GM23248 (cell line): ENCODE data around the gene TOX2. TPM values are rescaled to one million over a fixed set of nuclear protein-coding genes. Genes with fewer than 3 reads are reported as not detected.

Source experiments
- DNase-seq: peaks from one replicate; pipeline ENCODE4 v3.0.0-alpha.2; 2015
- H2AFZ ChIP-seq: fragments of 200-600 bp; sonication (generic); 2 replicates; pipeline ENCODE4 v1.6.1; 2016; ENCODE audit warnings: antibody characterized with exemption
- H3F3A ChIP-seq: fragments of 200-600 bp; sonication (generic); 2 replicates; pipeline ENCODE4 v1.6.1; 2016; ENCODE audit warnings: mild to moderate bottlenecking, antibody characterized with exemption, mixed run types; ENCODE audit not compliant: insufficient read depth
- H3K27ac ChIP-seq: fragments of 200-600 bp; sonication (generic); 2 replicates; pipeline ENCODE4 v1.5.1; 2016; ENCODE audit warnings: mild to moderate bottlenecking
- H3K27me3 ChIP-seq: fragments of 200-600 bp; sonication (generic); replicated peaks from 2 replicates; pipeline ENCODE4 v1.6.1; 2016; ENCODE audit warnings: mild to moderate bottlenecking; ENCODE audit not compliant: insufficient read depth
- H3K36me3 ChIP-seq: fragments of 200-600 bp; sonication (generic); 2 replicates; pipeline ENCODE4 v1.6.1; 2016; ENCODE audit warnings: low read depth, mild to moderate bottlenecking
- H3K4me1 ChIP-seq: fragments of 200-600 bp; sonication (generic); 2 replicates; pipeline ENCODE4 v1.6.1; 2016; ENCODE audit warnings: mild to moderate bottlenecking; ENCODE audit not compliant: insufficient read depth
- H3K4me2 ChIP-seq: fragments of 200-600 bp; sonication (generic); one replicate; pipeline ENCODE4 v1.6.1; 2016; ENCODE audit warnings: mild to moderate bottlenecking; ENCODE audit not compliant: unreplicated experiment
- H3K4me3 ChIP-seq: fragments of 200-600 bp; sonication (generic); 2 replicates; pipeline ENCODE4 v1.5.1; 2016; ENCODE audit warnings: mild to moderate bottlenecking
- H3K79me2 ChIP-seq: fragments of 200-600 bp; sonication (generic); 2 replicates; pipeline ENCODE4 v1.6.1; 2016; ENCODE audit warnings: mild to moderate bottlenecking; ENCODE audit not compliant: insufficient read depth
- H3K9ac ChIP-seq: fragments of 200-600 bp; sonication (generic); 2 replicates; pipeline ENCODE4 v1.6.1; 2016; ENCODE audit warnings: mild to moderate bottlenecking
- H3K9me2 ChIP-seq: fragments of 200-600 bp; sonication (generic); 2 replicates; pipeline ENCODE4 v1.6.1; 2016; ENCODE audit warnings: mixed run types, mild to moderate bottlenecking, moderate library complexity; ENCODE audit not compliant: insufficient read depth
- H3K9me3 ChIP-seq: fragments of 200-600 bp; sonication (generic); one replicate; pipeline ENCODE4 v1.6.1; 2017; ENCODE audit warnings: low read depth
- H4K20me1 ChIP-seq: fragments of 200-600 bp; sonication (generic); 2 replicates; pipeline ENCODE4 v1.6.0; 2016; ENCODE audit not compliant: insufficient read depth
- EZH2 ChIP-seq: fragments of 200-600 bp; sonication (generic); IDR thresholded peaks from 2 replicates; pipeline ENCODE4 v1.6.1; 2018; ENCODE audit warnings: antibody characterized with exemption, mild to moderate bottlenecking; ENCODE audit not compliant: insufficient read depth, poor library complexity, severe bottlenecking
- EZH2phosphoT487 ChIP-seq: fragments of 200-600 bp; sonication (generic); IDR thresholded peaks from 2 replicates; pipeline ENCODE4 v1.6.1; 2018; ENCODE audit warnings: antibody characterized with exemption, moderate library complexity, mild to moderate bottlenecking, low read depth; ENCODE audit not compliant: insufficient read depth
- WGBS, 2 experiments: methylation state at CpG; one replicate each; pipeline ENCODE4 v1.1.6; 2015 to 2017; ENCODE audit warnings: low lambda C conversion rate in 2 of 2, low coverage in 1 of 2; ENCODE audit errors: missing lambda C conversion rate in 2 of 2; 5-methylcytosine and 5-hydroxymethylcytosine counted together
- in situ Hi-C: fragments of 300-500 bp; cut with MboI; formaldehyde crosslinking; loops from 2 replicates; pipeline ENCODE4 v1.15.0; 2020
- polyA plus RNA-seq: library from polyadenylated mRNA; unstranded; fragments of >200 nt; fragmentation: Nextera tagmentation; extraction: Ambion mirVana; gene quantifications from 2 replicates; pipeline ENCODE4 v1.2.1, GENCODE V29; 2016
- total RNA-seq: library from RNA; depleted of rRNA; stranded (reverse); fragments of >200 nt; shearing (Covaris generic); gene quantifications from 2 replicates; pipeline ENCODE4 v1.2.3, GENCODE V29; 2014

The TOX2 gene
- total and polyA plus RNA-seq, 2 experiments from 2014 or later: 0.97 to 15.9 TPM

- WGBS, 2 experiments: 83 to 91% methylated on average over 3 of the region's 3 CpGs
- no peak for DNase-seq
- TF ChIP-seq EZH2: no peak
- no peak for TF ChIP-seq EZH2phosphoT487
- H3K9me3 ChIP-seq: no peaks in the 10 kb centered on the region
- H3K4me2 ChIP-seq: no peak overlapping the region
- no peaks in the 10 kb centered on the region for H3K27me3 ChIP-seq
- no peaks in the 10 kb centered on the region for H3K9me2 ChIP-seq
- peaks cover 7% of the 10 kb centered on the region for H3K4me1 ChIP-seq
- H2AFZ ChIP-seq: no peak overlapping the region
- H3K4me3 ChIP-seq: no peak overlapping the region
- H3F3A ChIP-seq: no peaks in the 10 kb centered on the region
- H3K9ac ChIP-seq: no peak overlapping the region
- H3K79me2 ChIP-seq: no peaks in the 10 kb centered on the region
- H3K36me3 ChIP-seq: no peaks in the 10 kb centered on the region
- in situ Hi-C loops: no loop called here
- no peaks in the 10 kb centered on the region for H4K20me1 ChIP-seq
- no peak overlapping the region for H3K27ac ChIP-seq
Observed at GRCh38 chr20:43985121-43985520, 70.5 kb downstream of the TOX2 start.

- Histone ChIP-seq H3K9ac (no peak overlapping the region), H3K79me2 (no peaks in the 10 kb centered on the region), H3K36me3 (no peaks in the 10 kb centered on the region), H4K20me1 (no peaks in the 10 kb centered on the region), H3K4me1 (peaks cover 7% of the 10 kb centered on the region), H3K4me2 (no peak overlapping the region), H3K9me2 (no peaks in the 10 kb centered on the region), H3K9me3 (no peaks in the 10 kb centered on the region), H3K27ac (no peak overlapping the region), H3K4me3 (no peak overlapping the region), H3F3A (no peaks in the 10 kb centered on the region), H3K27me3 (no peaks in the 10 kb centered on the region), H2AFZ (no peak overlapping the region)
- in situ Hi-C loops: no loop called here
- TF ChIP-seq EZH2: no peak
- no peak for TF ChIP-seq EZH2phosphoT487
- DNase-seq: no peak
- WGBS, 2 experiments: 86 to 87% methylated on average over 9 of the region's 9 CpGs
Observed at GRCh38 chr20:43985608-43986316, 71.1 kb downstream of the TOX2 start.

- Histone ChIP-seq H3K4me3 (no peak overlapping the region), H3K4me2 (no peak overlapping the region), H3K79me2 (no peaks in the 10 kb centered on the region), H3K4me1 (peaks cover 7% of the 10 kb centered on the region), H3K27me3 (no peaks in the 10 kb centered on the region), H2AFZ (no peak overlapping the region), H3K27ac (no peak overlapping the region), H4K20me1 (no peaks in the 10 kb centered on the region), H3F3A (no peaks in the 10 kb centered on the region), H3K9me3 (no peaks in the 10 kb centered on the region), H3K36me3 (no peaks in the 10 kb centered on the region), H3K9me2 (no peaks in the 10 kb centered on the region), H3K9ac (no peak overlapping the region)
- DNase-seq: no peak
- 28 to 38% methylated on average over 1 of the region's 1 CpG for WGBS, 2 experiments
- no peak for TF ChIP-seq EZH2phosphoT487
- no peak for TF ChIP-seq EZH2
- in situ Hi-C loops: no loop called here
Observed at GRCh38 chr20:43987018-43987417, 72.4 kb downstream of the TOX2 start.

GRCh38 chr20:43987531-43987930, 72.9 kb downstream of the TOX2 start:
- no peak for TF ChIP-seq EZH2
- no peak for TF ChIP-seq EZH2phosphoT487
- Histone ChIP-seq H2AFZ (no peak overlapping the region), H3K4me2 (no peak overlapping the region), H3K27ac (no peak overlapping the region), H3K79me2 (no peaks in the 10 kb centered on the region), H3K36me3 (no peaks in the 10 kb centered on the region), H3F3A (no peaks in the 10 kb centered on the region), H3K4me3 (no peak overlapping the region), H3K4me1 (peaks cover 7% of the 10 kb centered on the region), H3K9me3 (no peaks in the 10 kb centered on the region), H3K27me3 (no peaks in the 10 kb centered on the region), H3K9me2 (no peaks in the 10 kb centered on the region), H3K9ac (no peak overlapping the region), H4K20me1 (no peaks in the 10 kb centered on the region)
- WGBS, 2 experiments: 70 to 71% methylated on average over 4 of the region's 4 CpGs
- in situ Hi-C loops: no loop called here
- no peak for DNase-seq
